ENCODE results near the gene TCF21.
"Not testable (repeated sequence)": the region's sequence is repeated elsewhere in the genome, so short reads cannot be mapped to it uniquely, and the experiment has no call there.

The TCF21 gene

GRCh38 chr6:133854364-133855275 is 34.3 kb upstream of the TCF21 start:
- Histone ChIP-seq H3K27ac (no peak overlapping the region), H3K36me3 (no peaks in the 10 kb centered on the region), H3K4me3 (ENCODE audit: low read depth, low read length) (peak overlapping the region; percentile 4; the same call in 1 of the 2 replicates), H3K27me3 (ENCODE audit: insufficient read depth, low read depth, severe bottlenecking) (peaks cover 73% of the 10 kb centered on the region), H3K9me3 (ENCODE audit: severe bottlenecking) (peaks cover 8% of the 10 kb centered on the region)
- peak; percentile 46 for TF ChIP-seq CTCF (IDR thresholded peaks at IDR 0.05; ENCODE audit: low read depth, low read length)
- DNase-seq, result peak; percentile 21

- no peak overlapping the region for H3K27ac ChIP-seq
- H3K9me3 ChIP-seq (ENCODE audit: severe bottlenecking), result peaks cover 8% of the 10 kb centered on the region
- peaks cover 73% of the 10 kb centered on the region for H3K27me3 ChIP-seq (ENCODE audit: insufficient read depth, low read depth, severe bottlenecking)
- TF ChIP-seq CTCF (IDR thresholded peaks at IDR 0.05; ENCODE audit: low read depth, low read length), result no peak
- no peaks in the 10 kb centered on the region for H3K36me3 ChIP-seq
- H3K4me3 ChIP-seq (ENCODE audit: low read depth, low read length), result no peak overlapping the region
- no peak for DNase-seq
Measured at GRCh38 chr6:133855276-133855990, 33.5 kb upstream of the TCF21 start.

- Histone ChIP-seq H3K27me3 (ENCODE audit: insufficient read depth, low read depth, severe bottlenecking) (peaks cover 78% of the 10 kb centered on the region), H3K4me3 (ENCODE audit: low read depth, low read length) (no peak overlapping the region), H3K27ac (no peak overlapping the region), H3K36me3 (no peaks in the 10 kb centered on the region), H3K9me3 (ENCODE audit: severe bottlenecking) (peaks cover 8% of the 10 kb centered on the region)
- TF ChIP-seq CTCF (IDR thresholded peaks at IDR 0.05; ENCODE audit: low read depth, low read length), result no peak
- no peak for DNase-seq
Measured at GRCh38 chr6:133855991-133856370, 32.9 kb upstream of the TCF21 start.

- H3K9me3 ChIP-seq (ENCODE audit: severe bottlenecking), result peaks cover 5% of the 10 kb centered on the region
- TF ChIP-seq CTCF (IDR thresholded peaks at IDR 0.05; ENCODE audit: low read depth, low read length), result no peak
- no peak overlapping the region for H3K4me3 ChIP-seq (ENCODE audit: low read depth, low read length)
- H3K27ac ChIP-seq, result no peak overlapping the region
- DNase-seq, result no peak
- H3K36me3 ChIP-seq, result no peaks in the 10 kb centered on the region
- H3K27me3 ChIP-seq (ENCODE audit: insufficient read depth, low read depth, severe bottlenecking), result peaks cover 69% of the 10 kb centered on the region
Measured at GRCh38 chr6:133856911-133857310, 32.0 kb upstream of the TCF21 start.

- H3K27me3 ChIP-seq (ENCODE audit: insufficient read depth, low read depth, severe bottlenecking), result peaks cover 61% of the 10 kb centered on the region
- no peak overlapping the region for H3K27ac ChIP-seq
- no peaks in the 10 kb centered on the region for H3K36me3 ChIP-seq
- no peak for DNase-seq
- no peak for TF ChIP-seq CTCF (IDR thresholded peaks at IDR 0.05; ENCODE audit: low read depth, low read length)
- H3K4me3 ChIP-seq (ENCODE audit: low read depth, low read length), result no peak overlapping the region
- peaks cover 5% of the 10 kb centered on the region for H3K9me3 ChIP-seq (ENCODE audit: severe bottlenecking)
Measured at GRCh38 chr6:133857696-133858095, 31.2 kb upstream of the TCF21 start.

- not testable (repeated sequence) for H3K4me3 ChIP-seq (ENCODE audit: low read depth, low read length); H3K27ac ChIP-seq; H3K36me3 ChIP-seq; H3K9me3 ChIP-seq (ENCODE audit: severe bottlenecking); DNase-seq
- peaks cover 32% of the 10 kb centered on the region for H3K27me3 ChIP-seq (ENCODE audit: insufficient read depth, low read depth, severe bottlenecking)
Measured at GRCh38 chr6:133861337-133861736, 27.6 kb upstream of the TCF21 start.
